HL-60 (cell line): Measurements from ENCODE around the gene NUBP2.

ENCODE experiments used
- DNase-seq, 2 experiments: peaks; one replicate each; pipeline ENCODE4 v3.0.0-alpha.2; 2010 to 2020; ENCODE audit warnings: low read depth in 1 of 2, low spot score in 1 of 2
- H3K27ac ChIP-seq: fragments of 250-450 bp; sonication (Bioruptor Pico); replicated peaks from 2 replicates; pipeline ENCODE4 v1.5.1; 2020; ENCODE audit warnings: mild to moderate bottlenecking, moderate library complexity
- H3K27me3 ChIP-seq: fragments of 250-450 bp; sonication (Bioruptor Pico); 2 replicates; pipeline ENCODE4 v1.5.1; 2021; ENCODE audit warnings: mild to moderate bottlenecking, moderate library complexity; ENCODE audit not compliant: insufficient read depth, poor library complexity, severe bottlenecking
- H3K4me3 ChIP-seq: replicated peaks from 2 replicates; pipeline ENCODE4 v1.5.1; 2011; ENCODE audit warnings: mild to moderate bottlenecking, control low read depth, low read length; ENCODE audit not compliant: insufficient read depth
- GABPA ChIP-seq: IDR thresholded peaks from 2 replicates; pipeline ENCODE4 v1.6.1; 2012; ENCODE audit warnings: low read depth
- POLR2AphosphoS5 ChIP-seq: IDR thresholded peaks from 2 replicates; pipeline ENCODE4 v1.6.1; 2012; ENCODE audit warnings: low read depth
- REST ChIP-seq: IDR thresholded peaks from 2 replicates; pipeline ENCODE4 v1.6.1; 2012; ENCODE audit warnings: low read depth; ENCODE audit not compliant: insufficient replicate concordance
- SPI1 ChIP-seq: IDR thresholded peaks from 2 replicates; pipeline ENCODE4 v1.6.1; 2012; ENCODE audit warnings: low read depth, mild to moderate bottlenecking, borderline replicate concordance
- TF ChIP-seq, protein P1 (sequence below): IDR thresholded peaks from one replicate; pipeline ENCODE4 v1.5.1; 2011; ENCODE audit warnings: low read length, control low read depth, inconsistent platforms; ENCODE audit not compliant: insufficient read depth

The NUBP2 gene

DNA sequence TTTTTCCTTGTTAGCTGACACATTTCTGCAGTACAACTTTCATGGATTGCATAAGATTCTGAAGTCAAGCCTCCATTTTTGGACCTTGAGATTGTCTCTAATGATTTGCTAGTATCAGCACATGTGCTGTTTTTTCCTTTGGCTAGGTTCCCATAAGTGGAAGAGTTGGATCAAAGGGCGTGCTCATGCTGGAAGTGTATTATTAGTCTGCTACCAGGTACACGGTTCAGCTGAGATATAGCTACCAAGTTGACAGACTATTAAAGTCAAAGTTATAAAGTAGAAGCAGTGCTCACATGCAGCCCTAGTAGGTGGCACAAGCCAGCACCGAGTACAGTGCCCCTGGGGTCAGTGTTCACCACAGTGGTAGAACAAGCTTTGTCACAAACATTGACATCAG is 47.5 kb downstream of the NUBP2 start:
- Histone ChIP-seq H3K27ac (no peak overlapping the region), H3K27me3 (no peaks in the 10 kb centered on the region), H3K4me3 (no peak overlapping the region)
- DNase-seq = no peak
- TF ChIP-seq, protein P1, sequence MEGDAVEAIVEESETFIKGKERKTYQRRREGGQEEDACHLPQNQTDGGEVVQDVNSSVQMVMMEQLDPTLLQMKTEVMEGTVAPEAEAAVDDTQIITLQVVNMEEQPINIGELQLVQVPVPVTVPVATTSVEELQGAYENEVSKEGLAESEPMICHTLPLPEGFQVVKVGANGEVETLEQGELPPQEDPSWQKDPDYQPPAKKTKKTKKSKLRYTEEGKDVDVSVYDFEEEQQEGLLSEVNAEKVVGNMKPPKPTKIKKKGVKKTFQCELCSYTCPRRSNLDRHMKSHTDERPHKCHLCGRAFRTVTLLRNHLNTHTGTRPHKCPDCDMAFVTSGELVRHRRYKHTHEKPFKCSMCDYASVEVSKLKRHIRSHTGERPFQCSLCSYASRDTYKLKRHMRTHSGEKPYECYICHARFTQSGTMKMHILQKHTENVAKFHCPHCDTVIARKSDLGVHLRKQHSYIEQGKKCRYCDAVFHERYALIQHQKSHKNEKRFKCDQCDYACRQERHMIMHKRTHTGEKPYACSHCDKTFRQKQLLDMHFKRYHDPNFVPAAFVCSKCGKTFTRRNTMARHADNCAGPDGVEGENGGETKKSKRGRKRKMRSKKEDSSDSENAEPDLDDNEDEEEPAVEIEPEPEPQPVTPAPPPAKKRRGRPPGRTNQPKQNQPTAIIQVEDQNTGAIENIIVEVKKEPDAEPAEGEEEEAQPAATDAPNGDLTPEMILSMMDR = no peak
- TF ChIP-seq POLR2AphosphoS5 (no peak), GABPA (no peak), SPI1 (no peak), REST (no peak)

- TF ChIP-seq SPI1 = no peak
- TF ChIP-seq GABPA = no peak
- H3K27me3 ChIP-seq = no peaks in the 10 kb centered on the region
- H3K4me3 ChIP-seq = no peak overlapping the region
- no peak for DNase-seq
- no peak overlapping the region for H3K27ac ChIP-seq
These were observed 48.7 kb downstream of the NUBP2 start for GRCh38 chr16:1831186-1832075.

GRCh38 chr16:1832838-1833454 is 50.2 kb downstream of the NUBP2 start:
- TF ChIP-seq GABPA = no peak
- TF ChIP-seq SPI1 = no peak
- no peak for TF ChIP-seq REST
- TF ChIP-seq, protein P1 = no peak
- no peak for TF ChIP-seq POLR2AphosphoS5
- Histone ChIP-seq H3K27me3 (no peaks in the 10 kb centered on the region), H3K4me3 (no peak overlapping the region), H3K27ac (no peak overlapping the region)
- DNase-seq = no peak

- Histone ChIP-seq H3K4me3 (no peak overlapping the region), H3K27me3 (no peaks in the 10 kb centered on the region), H3K27ac (no peak overlapping the region)
- no peak for DNase-seq
- TF ChIP-seq GABPA (no peak), REST (no peak), SPI1 (no peak)
These were observed 51.3 kb downstream of the NUBP2 start for GRCh38 chr16:1834096-1834495.
